Cortex of kidney (tissue), 1 donor: Measurements from ENCODE around the gene COQ2.
A peak's percentile ranks its signal among the peaks of the same experiment; 100 is the strongest.
"Not testable (repeated sequence)": the region's sequence is repeated elsewhere in the genome, so short reads cannot be mapped to it uniquely, and the experiment has no call there.

Experiments
- DNase-seq: peaks from one replicate; lab custom pipeline; 2025; lab: John Stamatoyannopoulos, UW

Gene COQ2, protein sequence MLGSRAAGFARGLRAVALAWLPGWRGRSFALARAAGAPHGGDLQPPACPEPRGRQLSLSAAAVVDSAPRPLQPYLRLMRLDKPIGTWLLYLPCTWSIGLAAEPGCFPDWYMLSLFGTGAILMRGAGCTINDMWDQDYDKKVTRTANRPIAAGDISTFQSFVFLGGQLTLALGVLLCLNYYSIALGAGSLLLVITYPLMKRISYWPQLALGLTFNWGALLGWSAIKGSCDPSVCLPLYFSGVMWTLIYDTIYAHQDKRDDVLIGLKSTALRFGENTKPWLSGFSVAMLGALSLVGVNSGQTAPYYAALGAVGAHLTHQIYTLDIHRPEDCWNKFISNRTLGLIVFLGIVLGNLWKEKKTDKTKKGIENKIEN

DNA sequence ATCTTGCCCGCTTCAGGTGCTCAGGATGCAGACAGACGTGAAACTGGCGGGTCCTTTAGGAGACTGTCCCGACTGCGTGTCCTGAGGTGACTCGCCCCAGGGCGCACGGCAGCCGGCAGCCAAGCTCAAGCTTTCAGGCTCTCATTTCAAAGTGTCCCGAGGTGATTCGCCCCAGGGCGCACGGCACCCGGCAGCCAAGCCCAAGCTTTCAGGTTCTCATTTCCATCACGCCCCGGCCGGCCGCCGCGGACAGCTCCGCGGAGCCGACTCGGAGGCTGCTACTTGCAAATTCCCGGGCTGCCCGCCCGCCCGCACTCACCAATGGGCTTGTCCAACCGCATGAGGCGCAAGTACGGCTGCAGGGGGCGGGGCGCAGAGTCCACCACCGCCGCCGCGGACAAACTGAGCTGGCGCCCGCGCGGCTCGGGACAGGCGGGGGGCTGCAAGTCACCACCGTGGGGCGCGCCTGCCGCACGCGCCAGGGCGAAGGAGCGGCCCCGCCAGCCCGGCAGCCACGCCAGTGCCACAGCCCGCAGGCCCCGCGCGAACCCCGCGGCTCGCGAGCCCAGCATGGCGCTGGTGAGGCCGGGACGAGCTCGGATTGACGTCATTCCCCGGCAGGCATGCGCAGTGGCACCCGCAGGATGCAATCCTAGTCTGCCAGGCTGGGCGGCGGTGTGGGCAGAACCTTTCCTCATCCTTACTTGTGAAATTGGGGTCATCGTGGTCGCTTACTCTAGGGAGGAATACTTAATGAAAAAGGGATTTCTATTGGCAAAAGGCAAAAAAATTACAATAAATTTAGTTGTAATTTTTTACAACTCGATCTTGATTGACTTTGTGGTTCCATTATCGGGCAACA is at the start of gene COQ2:
Gene COQ2 (minus strand): TSS at position 606 of the 862 bp plus-strand sequence. CDS start 34 bp downstream, at position 572.
- peak; percentile 36 for DNase-seq

DNA sequence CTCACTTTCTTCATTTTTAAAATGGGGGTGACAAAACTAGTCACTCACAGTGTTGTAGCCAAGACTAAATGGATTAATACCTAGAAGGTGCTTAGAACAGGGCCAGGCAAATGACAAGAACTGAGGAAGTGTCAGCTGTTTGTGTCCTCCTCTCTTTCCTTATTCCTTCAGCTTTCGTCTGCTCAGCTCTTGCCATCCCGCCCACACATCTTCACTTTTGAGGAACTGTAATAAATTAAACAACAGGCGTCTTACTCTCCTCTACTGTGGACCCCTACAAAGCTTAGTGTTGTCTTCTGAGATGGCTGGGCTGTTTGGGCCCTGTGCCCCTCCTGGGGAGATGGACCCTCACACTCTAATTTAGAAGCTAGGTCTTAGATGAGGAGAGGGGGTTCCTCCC is 47.4 kb upstream of the COQ2 start:
- DNase-seq: no peak

DNA sequence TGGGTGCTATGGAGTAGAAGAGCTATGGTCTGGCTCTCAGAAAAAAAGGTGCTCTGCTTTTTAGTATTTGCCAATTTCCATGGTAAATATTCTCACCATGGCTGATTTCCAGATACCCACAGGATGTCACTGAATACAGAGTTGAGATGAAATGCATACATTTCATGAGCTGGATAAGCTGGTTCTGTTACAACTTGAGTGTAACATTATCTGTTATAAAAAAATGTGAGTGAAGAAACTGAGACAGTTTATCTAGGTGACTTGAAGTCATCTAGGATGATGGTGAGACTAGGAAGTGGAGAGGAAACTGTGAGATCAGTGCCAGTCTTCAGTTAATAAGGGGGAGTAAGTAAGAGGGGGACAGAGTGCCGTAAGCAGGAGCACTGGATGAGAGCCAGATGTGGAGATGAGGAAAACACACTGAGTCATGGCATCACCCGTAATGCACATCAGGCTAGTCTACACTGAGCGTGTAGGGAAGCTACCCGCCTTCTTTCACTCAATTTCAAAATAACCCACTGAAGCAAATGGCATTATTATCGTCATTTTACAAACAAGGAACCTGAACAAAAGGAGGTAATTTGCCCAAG is 45.0 kb upstream of the COQ2 start:
- no peak for DNase-seq

DNA sequence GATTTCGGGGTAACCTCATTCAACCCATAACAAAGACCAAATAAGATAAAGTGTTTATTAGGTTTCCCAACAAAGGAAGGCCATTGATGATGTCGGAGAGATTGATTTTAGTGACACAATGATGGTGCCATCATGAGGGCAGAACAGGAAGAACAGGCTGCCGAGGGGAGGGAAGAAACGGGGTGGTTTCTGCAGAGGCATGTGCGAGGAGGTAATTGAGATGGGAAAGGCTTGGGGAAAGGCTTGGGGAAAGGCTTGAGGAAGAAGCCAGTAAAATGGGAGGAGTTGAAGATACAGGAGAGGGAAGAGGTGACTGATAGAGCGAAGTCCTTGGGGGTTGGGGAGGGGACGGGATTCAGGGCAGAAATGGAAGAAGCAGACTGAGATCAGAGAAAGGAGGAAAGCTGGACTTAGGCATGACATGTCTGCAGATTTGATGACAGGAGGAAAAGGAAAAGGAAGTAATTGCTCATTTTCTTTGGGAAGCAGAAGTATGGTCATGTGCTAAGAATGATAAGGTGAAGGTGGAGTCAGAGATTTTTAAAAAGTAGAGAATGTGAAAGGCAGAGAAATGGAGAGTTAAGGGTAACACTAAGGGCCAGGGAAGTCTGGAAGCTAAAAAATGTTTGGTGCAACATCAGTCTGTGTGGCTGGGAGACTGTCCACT is 44.1 kb upstream of the COQ2 start:
- no peak for DNase-seq

DNA sequence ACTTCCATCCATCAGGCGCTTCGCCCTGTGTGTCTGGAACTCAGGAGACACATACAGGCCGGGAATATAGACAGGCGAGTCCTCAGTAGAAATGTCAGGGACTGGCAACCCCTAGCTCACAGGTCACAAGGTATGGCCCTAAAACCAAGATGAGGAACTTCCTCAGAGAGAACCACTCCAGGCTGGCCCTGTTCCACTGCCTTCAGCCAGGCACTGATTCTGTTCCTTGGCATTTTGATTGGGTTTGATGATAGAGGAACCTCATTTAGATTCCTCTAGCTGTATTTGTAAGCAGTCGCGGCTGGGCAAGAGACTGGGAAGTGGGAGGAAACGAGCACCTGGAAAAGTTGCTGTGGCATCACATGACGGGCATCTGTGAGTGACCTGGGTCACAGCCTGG is 41.9 kb upstream of the COQ2 start:
- no peak for DNase-seq

DNA sequence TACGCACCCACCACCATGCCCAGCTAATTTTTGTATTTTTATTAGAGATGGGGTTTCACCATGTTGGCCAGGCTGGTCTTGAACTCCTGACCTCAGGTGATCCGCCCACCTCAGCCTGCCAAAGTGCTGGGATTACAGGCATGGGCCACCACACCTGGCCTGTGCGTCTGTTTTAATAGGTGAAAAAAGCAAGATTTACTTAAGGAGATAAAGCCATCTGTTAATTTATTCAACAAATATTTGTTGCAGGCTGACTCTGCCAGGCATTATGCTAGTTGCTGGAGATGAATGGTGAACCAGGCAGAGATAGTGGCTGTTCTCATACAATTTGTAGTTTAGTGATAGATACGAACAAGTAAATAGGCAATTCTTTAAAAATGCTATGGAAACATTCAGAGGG is 40.7 kb upstream of the COQ2 start:
- not testable (repeated sequence) for DNase-seq

DNA sequence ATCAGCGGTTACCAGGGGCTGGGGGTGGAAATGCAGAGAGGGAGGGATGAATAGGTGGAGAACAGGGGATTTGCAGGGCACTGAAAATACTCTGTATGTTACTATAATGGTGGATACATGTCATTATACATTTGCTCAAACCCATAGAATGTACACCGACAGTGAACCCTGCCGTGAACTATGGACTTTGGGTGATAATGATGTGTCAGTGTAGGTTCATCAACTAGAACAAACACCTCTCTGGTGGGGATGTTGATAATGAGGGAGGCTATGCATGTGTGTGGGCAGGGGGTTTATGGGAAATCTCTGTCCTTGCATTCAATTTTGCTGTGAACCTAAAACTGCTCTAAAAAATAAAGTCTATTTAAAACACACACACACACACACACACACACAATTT is 38.5 kb upstream of the COQ2 start:
- no peak for DNase-seq

DNA sequence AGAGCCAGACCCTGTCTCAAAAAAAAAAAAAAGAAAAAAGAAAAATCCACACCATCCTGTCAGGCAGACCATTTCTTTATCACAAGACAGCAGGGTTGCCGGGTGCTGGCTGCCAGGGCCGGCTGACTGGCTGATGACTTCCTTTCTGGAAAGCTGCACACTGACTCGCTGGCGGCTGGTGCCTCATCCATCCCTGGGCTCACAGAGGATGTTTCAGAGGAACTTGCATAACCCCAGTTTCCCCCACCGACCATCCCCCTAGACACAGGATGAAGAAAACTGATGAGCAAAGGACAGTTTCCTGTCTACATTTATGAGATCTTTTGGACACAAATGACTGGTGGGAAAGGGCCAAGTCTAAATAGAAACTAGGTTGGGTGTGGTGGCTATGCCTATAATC is 36.0 kb upstream of the COQ2 start:
- no peak for DNase-seq

DNA sequence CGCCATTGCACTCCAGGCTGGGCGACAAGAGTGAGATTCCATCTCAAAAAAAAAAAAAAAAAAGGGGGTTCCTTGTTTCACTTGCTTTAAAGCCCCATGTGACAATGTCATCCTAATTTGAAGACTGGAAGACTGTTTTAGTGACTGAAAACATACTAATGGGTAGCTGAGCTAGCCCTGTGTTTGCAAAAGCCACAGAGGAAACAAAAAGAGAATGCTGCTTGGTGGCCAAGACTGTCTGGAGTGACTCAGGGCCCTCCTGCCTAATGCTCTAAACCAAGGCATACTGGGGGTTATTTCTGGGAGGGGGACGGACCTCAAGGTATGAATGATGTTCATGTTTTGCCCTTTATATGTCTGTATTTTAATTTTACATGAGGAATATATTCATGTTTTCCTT is 34.1 kb upstream of the COQ2 start:
- no peak for DNase-seq

DNA sequence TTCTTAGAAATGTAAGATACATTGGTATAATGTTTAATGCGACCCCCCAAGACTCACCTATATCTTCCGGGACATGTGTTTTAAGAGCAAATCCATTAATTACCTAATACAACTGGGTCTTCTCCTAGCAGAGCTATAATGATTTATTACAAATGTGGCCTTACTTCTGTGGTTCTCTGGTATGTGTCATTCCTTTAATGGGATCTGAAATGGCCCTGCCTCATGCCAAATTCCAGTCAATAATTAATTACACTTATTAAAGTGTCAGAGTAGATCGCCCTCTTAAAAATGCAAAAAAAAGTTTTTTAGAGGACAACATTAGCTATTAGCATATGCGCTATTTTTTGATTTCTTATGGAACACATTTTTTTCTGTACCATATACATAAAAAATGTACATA is 33.1 kb upstream of the COQ2 start:
- DNase-seq: no peak

DNA sequence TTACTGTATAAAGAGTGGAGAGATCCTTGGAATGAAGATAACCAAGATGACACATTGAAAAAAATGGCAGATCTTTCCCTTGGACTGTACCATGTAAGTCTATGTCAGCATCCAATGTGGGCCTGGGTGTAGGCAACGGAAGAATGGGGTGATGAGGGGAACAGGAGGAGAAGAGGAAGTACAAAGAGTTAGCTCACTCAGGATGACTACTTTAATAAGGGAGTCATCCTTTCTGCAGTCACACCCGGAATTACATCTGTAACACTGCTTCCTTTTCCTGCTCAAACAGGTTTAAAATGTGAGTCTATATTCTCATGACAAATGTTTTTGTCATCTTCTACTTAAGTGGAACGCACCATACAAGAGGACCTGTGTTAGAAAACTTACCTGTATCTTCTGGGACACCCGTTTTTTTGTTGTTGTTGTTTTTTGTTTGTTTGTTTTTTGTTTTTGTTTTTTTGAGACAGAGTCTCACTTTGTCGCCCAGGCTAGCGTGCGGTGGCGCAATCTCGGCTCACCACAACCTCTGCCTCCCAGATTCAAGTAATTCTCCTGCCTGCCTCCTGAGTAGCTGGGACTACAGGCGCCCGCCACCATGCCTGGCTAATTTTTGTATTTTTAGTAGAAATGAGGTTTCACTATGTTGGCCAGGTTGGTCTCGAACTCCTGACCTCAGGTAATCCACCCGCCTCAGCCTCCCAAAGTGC is 32.0 kb upstream of the COQ2 start:
- no peak for DNase-seq

DNA sequence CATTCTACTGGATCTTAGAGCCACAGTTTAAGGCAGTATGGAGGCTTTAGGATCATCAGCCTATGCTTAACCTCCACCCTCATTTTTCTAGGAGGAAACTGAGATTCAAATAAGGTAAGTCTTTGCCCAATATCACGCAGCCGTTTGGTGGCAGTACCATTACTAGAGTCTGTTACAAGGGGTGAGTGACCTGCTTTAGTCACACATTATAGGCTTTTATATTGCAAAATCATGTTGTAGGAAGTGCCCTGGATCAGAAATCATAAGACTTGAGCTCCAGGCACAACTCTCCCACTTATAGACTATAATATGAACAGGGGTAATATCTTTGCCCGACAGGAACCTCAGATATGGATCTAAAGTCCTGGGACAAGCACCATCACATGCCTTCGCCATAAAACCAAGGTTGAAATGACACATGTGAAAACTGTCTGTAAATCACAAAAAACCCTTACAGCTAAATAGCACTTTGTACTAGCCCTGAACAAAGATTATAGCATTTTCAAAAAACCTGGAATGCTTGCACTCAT is 30.8 kb upstream of the COQ2 start:
- no peak for DNase-seq

DNA sequence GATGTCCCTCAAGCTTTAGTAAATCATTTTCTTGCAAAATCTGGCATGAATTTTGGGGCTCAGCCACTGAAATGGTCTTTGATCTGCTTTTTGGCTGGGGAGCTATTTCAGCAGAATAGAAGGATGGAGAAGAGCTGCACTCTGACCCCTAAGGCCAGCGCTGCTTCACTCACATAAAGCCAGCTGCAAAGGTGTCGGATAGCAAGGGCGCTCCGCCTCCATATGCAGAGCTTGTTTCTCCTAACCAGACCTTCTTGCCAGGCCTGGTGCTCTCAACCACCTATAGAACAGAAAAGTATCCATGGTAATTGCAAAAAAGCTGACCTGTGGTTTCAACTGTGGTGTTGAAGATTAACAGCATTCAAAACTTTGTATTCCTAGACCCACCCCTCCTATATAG is 24.1 kb upstream of the COQ2 start:
- no peak for DNase-seq

DNA sequence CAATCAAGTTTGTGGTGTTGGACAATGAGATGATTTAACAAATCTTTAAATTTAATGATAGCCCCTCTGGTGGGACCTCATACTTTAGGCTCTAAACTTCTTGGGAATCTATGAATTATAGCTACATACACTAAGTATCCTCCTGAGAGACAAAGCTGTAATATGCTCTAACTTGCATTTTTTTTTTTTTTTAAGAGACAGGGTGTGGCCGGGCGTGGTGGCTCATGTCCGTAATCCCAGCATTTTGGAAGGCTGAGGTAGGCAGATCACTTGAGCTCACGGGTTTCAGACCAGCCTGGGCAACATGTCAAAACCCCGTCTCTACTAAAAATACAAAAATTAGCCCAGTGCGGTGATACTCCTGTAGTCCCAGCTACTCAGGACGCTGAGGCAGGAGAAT is 23.3 kb upstream of the COQ2 start:
- no peak for DNase-seq

DNA sequence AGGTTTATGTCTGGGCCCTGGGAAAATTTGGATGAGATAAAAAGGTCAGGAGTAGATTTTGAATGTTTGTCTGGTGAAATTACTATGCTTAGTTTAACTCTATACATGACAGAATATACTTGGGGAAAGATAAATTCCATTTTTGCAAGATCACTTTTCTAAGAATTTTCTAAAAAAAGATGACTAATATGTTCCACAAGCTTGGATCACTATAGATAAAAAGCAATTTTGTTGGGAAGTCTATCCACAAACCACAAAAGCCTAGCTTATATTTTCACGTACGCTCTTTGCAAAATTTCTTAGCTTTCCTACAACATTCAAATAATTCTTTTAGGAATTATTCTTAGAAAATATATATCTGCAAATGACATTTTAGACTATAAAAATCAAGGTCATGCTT is 20.6 kb upstream of the COQ2 start:
- no peak for DNase-seq

DNA sequence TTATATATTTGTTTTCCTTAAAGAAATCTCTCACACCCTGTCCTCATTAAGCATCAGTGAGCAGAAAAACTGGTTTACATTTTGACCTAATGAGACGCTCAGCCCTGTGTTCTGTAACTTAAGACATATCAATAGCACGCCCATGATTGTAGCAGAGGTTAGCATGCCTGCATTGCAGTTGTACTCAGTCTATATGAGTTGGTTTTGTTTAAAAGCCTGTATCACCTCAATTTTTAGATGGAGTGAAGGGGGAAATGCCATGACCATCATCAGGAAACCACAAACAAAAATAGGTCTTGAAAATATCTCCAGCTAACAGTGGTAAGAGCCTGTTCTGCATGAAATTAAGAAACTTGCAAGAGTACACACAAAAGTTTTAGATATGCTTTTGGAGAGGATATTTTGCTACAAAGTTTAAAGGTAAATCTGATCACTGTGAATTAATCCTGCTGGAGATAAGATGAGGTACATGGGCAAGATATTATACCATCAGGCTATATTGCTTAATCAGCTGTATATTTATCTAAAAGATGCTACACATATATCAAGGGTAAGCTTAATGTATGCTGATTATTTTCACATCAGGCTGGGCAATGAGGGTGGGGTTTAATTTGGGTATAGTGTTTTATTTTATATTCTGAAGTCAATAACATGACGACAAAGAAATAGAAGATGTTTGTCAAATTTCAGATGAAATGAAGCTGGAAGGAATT is 13.1 kb upstream of the COQ2 start:
- DNase-seq: no peak

DNA sequence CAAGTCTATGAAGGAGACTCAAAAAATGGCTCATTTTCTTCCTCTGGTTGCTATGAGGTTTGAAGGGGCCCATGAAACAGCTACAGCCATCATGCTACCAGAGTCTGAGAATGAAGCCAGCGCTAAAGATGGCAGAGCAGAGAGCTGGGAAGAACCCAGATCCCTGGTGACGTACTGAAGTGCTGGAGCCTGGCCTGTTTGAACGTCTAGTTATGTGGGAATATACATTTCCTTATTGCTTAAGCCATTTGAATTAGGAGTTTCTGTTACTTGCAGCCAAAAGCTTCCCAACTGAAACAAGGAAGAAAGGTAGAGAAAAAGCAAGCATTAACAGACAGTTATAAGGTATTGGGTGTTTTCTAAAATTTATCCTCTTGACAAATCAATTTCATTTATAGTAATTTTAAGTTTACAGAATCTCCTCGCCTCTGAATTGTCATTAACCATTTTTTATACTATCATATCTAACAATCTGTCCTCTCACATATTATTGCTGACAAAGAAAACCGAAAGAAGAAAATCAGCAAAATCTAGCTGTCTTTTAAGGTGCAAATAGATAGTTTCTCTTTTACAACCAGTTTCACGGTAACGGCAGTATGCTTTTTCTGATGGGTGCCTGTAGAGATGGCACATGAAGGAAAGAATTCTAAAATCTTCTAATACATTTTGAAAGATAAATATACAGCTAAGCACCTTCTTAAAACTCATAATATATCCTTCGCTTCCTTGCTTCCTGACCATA is 8.9 kb upstream of the COQ2 start:
- DNase-seq: no peak

DNA sequence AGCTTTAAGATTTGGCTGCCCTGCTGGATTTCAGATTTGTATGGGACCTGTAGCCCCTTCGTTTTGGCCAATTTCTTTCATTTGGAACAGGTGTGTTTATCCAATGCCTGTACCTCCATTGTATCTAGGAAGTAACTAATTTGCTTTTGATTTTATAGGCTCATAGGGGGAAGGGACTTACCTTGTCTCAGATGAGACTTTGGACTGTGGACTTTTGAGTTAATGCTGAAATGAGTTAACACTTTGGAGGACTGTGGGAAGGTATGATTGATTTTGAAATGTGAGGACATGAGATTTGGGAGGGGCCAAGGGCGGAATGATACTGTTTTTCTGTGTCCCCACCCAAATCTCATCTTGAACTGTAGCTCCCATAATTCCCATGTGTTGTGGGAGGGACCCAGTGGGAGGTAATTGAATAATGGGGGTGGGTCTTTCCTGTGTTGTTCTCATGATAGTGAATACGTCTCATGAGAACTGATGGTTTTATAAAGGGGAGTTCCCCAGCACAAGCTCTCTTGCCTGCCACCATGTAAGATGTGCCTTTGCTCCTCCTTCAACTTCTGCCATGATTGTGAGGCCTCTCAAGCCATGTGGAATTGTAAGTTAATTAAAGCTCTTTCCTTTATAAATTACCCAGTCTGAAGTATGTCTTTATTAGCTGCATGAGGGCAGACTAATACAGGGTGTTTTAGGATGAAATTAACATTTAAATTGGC is 5.6 kb upstream of the COQ2 start:
- DNase-seq: not testable (repeated sequence)

DNA sequence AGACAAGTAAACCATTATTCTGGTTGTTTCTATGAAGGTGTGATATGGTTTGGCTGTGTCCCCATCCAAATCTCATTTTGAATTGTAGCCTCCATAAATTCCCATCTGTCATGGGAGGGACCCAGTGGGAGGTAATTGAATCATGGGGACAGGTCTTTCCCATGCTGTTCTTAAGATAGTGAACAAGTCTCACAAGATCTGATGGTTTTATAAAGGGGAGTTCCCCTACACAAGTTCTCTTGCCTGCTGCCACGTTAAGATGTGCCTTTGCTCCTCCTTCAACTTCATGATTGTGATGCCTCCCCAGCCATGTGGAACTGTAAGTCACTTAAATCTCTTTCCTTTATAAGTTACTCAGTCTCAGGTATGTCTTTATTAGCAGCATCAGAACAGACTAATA is 3.8 kb upstream of the COQ2 start:
- not testable (repeated sequence) for DNase-seq

DNA sequence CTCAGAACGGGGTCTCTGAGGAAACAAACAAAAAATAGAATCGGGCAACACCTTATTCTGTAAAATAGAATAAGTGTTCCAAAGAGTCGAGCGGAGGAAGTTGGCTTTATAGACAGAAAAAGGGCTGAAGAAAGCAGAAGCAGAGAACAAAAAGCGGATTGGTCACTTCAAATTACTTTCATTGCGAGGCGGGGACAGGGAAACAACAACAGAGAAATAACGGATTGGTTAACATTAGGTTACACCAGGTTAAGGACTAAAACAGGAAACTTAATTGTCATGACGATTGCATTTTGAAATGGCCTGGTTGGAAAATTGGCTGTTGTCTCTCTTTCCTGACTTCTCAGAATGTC is 433 bp upstream of the COQ2 start:
- no peak for DNase-seq
